ENCODE data around the gene PAK1.
A peak's percentile ranks its signal among the peaks of the same experiment; 100 is the strongest.
"Not testable (repeated sequence)": the region's sequence is repeated elsewhere in the genome, so short reads cannot be mapped to it uniquely, and the experiment has no call there.

PAK1 gene

DNA sequence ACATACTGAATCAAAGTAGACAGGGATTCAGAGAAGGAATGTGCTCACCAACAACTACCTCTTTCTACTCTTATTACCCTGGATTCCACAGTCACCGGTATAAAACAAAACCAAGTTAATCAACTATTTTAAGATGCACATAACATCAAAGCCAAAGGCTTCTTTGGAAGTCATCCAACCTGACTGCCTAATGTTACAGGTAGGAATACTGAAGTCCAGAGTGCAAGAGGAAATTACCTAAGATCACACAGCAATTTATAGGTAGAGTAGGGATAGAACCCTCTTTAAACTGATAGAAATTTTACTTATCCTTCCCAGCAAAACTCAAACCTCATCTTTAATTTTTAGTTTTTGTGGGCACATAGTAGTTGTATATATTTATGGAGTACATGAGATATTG, 76.3 kb downstream of the PAK1 start:
- H3K27ac Mint-ChIP-seq, result no peak overlapping the region
- no peak for DNase-seq
- CTCF ChIA-PET, result no interaction called here
- H3K9me3 Mint-ChIP-seq, result peaks cover 2% of the 10 kb centered on the region
- peaks cover 21% of the 10 kb centered on the region for H3K36me3 Mint-ChIP-seq
- no peaks in the 10 kb centered on the region for H3K27me3 Mint-ChIP-seq
- no peak overlapping the region for H3K4me3 Mint-ChIP-seq
- H3K4me1 Mint-ChIP-seq, result peaks cover 17% of the 10 kb centered on the region

DNA sequence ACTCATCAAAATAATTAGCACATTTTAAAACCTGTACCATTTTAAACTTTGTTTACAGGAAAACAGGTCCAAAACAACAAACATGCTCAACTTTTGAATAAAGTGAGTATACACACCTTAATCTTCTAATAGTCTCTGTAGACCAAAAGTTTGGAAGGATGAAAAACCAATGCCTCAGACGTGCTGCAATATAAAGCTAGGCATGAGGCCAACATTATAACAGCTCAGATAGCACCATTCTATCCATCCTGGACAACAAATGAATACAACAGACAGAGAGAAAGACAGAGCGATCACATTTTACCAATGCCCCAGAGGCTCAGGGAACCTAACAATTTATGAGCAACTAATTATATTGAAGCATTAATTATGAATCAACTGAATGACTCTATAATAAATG, 77.0 kb downstream of the PAK1 start:
- Mint-ChIP-seq H3K36me3 (peaks cover 23% of the 10 kb centered on the region), H3K27ac (no peak overlapping the region), H3K4me3 (no peak overlapping the region), H3K9me3 (peaks cover 2% of the 10 kb centered on the region), H3K27me3 (no peaks in the 10 kb centered on the region), H3K4me1 (peaks cover 10% of the 10 kb centered on the region)
- DNase-seq, result no peak
- CTCF ChIA-PET, result no interaction called here

DNA sequence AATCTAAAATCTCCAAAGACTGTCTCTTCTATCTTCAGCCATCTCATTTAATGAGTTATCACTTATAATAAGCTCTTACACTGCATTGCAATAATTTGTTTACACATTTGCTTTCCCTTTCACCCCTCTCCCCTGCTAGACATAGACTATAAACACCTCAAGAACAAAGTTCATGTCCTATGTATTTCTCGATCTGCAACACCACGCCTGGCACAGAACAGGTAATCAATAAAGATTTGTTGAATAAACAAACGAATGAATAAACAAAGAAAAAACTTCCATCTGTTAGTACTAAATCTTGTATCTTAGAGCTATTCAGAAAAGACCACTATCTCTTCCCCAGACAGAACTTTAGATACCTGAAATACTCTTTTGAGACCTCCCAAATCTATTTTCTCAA, 77.6 kb downstream of the PAK1 start:
- Mint-ChIP-seq H3K36me3 (peaks cover 24% of the 10 kb centered on the region), H3K27me3 (no peaks in the 10 kb centered on the region), H3K27ac (no peak overlapping the region), H3K4me1 (peaks cover 5% of the 10 kb centered on the region), H3K4me3 (no peak overlapping the region), H3K9me3 (peaks cover 2% of the 10 kb centered on the region)
- DNase-seq, result no peak
- CTCF ChIA-PET, result no interaction called here

DNA sequence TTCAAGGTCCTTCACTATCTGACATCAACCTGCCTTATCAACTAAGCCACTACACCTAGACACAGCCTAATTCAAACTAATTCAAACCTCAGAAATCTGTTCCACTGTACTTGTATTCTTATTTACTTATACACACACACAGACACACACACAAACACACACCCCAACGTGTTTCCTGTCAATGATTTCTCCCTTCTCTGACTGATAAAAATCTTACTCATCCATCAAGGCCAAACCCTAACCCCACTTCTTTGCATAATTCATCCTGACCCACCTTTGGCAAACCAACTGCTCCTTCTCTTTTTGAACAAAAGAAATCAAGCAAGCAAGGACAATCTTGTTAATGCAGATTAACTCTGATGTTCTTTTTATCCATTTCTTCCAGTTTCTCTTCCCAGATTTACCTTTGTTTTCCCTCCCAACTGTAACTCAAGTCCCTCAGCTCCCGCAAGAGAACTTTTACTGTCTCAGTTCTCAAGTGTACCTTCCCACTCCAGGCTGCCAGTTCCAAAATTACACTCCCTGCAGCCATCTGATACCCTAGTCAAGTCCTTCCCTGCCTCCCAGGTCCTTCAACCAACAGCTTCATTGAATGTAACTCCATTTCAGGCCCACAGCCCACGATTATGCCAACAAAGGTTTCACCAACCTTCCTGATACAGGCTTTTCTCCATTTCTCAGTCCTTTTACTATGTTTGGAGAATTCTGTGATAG, 78.3 kb downstream of the PAK1 start:
- no peak for DNase-seq
- H3K4me1 Mint-ChIP-seq, result peaks cover 4% of the 10 kb centered on the region
- no peak overlapping the region for H3K4me3 Mint-ChIP-seq
- H3K27ac Mint-ChIP-seq, result no peak overlapping the region
- H3K27me3 Mint-ChIP-seq, result no peaks in the 10 kb centered on the region
- H3K36me3 Mint-ChIP-seq, result peaks cover 29% of the 10 kb centered on the region
- H3K9me3 Mint-ChIP-seq, result peaks cover 2% of the 10 kb centered on the region
- CTCF ChIA-PET, result no interaction called here

DNA sequence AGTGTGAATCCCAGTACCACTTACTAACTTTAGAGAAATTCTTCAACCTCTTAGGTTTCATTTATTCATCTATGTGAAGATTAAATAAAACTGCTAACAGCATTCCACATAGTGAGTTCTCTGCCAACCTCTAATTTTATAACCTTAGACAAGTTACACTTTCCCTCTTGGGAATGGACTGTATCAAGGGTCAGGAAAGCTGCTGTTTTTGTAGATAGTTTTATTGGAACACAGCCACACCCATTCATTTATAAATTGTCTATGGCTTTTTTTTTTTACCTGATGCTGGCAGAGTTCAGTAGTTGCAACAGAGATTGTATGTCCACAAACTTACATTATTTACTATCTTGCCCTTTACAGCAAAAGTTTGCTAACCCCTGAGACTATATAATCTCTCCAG, 81.1 kb downstream of the PAK1 start:
- CTCF ChIA-PET, result no interaction called here
- Mint-ChIP-seq H3K4me3 (no peak overlapping the region), H3K27me3 (no peaks in the 10 kb centered on the region), H3K27ac (no peak overlapping the region), H3K36me3 (peaks cover 24% of the 10 kb centered on the region), H3K9me3 (no peaks in the 10 kb centered on the region), H3K4me1 (peaks cover 8% of the 10 kb centered on the region)
- no peak for DNase-seq

DNA sequence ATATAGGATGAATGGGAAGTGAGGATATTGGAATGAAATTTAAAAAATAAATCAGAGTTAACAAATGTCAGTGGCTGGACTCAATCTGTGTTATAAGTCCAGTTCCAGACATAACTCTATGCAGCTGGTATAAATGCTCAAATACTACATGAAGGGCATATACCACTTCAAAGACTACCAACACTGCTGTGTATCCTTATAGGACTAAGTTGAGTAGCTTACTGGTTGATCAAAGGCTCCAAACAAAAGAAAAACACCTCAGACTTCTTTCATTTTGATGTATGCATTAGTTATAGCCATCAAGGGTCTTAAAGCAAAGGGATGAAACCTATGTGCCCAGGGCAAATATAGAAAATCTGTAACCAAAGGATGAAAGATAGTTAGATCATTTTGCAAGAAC, 86.2 kb downstream of the PAK1 start:
- CTCF ChIA-PET, result no interaction called here
- no peaks in the 10 kb centered on the region for H3K9me3 Mint-ChIP-seq
- H3K27me3 Mint-ChIP-seq, result no peaks in the 10 kb centered on the region
- H3K36me3 Mint-ChIP-seq, result peaks cover 32% of the 10 kb centered on the region
- peak overlapping the region; percentile 12 for H3K27ac Mint-ChIP-seq
- H3K4me3 Mint-ChIP-seq, result no peak overlapping the region
- DNase-seq, result no peak
- peaks cover 18% of the 10 kb centered on the region for H3K4me1 Mint-ChIP-seq

DNA sequence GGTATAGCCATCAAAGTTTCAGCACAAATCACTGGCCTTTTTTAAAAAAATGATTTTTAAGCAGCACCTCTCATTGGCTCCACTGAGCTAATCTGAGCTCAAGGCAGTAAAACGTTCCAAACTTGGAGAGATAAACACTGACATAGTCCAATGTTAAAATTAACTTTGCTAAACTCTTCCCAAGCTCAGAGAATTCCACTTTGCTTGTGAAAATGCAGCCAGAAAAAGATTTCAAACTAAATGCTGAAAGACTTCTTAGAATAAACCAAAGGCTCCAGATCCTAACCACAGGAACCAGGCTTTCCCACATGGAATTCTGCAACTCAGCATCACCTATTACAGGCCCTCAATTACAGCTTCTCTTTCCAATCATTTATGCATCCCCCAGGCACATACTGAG, 87.7 kb downstream of the PAK1 start:
- CTCF ChIA-PET, result no interaction called here
- DNase-seq, result no peak
- Mint-ChIP-seq H3K9me3 (no peaks in the 10 kb centered on the region), H3K27ac (no peak overlapping the region), H3K4me3 (no peak overlapping the region), H3K4me1 (peaks cover 25% of the 10 kb centered on the region), H3K36me3 (peaks cover 22% of the 10 kb centered on the region), H3K27me3 (no peaks in the 10 kb centered on the region)

DNA sequence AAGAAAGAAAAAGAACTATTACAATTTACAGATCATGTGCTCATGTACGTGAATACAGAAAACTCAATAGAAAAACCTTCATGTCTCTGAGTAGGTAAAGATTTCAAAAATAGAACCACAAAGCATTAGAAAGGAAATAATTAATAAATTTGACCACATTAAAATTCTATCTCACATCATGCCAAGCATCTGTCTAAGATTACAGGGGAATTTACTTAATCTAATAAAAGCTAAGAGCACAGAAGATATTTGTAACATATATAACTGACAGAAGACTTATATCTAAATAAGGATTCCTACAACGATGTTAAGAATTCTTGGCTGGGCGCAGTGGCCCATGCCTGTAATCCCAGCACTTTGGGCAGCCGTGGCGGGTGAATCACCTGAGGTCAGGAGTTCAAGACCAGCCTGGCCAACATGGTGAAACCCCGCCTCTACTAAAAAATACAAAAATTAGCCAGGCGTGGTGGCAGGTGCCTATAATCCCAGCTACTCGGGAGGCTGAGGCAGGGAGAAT, 88.6 kb downstream of the PAK1 start:
- H3K27me3 Mint-ChIP-seq, H3K27ac Mint-ChIP-seq, CTCF ChIA-PET, H3K4me3 Mint-ChIP-seq, DNase-seq, H3K9me3 Mint-ChIP-seq: not testable (repeated sequence)
- peaks cover 18% of the 10 kb centered on the region for H3K36me3 Mint-ChIP-seq
- H3K4me1 Mint-ChIP-seq, result peaks cover 34% of the 10 kb centered on the region

DNA sequence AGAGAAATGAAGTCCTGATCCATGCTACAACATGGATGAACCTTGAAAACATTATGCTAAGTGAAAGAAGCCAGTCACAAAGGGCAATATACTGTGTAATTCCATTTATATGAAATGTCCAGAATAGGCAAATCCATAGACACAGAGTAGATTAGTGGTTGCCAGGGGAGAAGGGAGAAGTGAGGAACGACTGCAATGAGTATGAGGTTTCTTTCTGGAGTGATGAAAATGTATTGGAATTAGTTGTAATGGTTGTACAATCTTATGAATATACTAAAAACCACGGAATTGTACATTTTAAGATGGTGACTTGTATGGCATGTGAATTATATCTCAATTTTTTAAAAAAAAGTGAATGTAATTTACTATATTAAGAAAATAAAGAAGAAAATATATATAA, 89.3 kb downstream of the PAK1 start:
- H3K27me3 Mint-ChIP-seq, result no peaks in the 10 kb centered on the region
- H3K4me3 Mint-ChIP-seq, result no peak overlapping the region
- CTCF ChIA-PET, result no interaction called here
- H3K36me3 Mint-ChIP-seq, result peaks cover 21% of the 10 kb centered on the region
- no peaks in the 10 kb centered on the region for H3K9me3 Mint-ChIP-seq
- no peak for DNase-seq
- H3K4me1 Mint-ChIP-seq, result peaks cover 35% of the 10 kb centered on the region
- no peak overlapping the region for H3K27ac Mint-ChIP-seq

DNA sequence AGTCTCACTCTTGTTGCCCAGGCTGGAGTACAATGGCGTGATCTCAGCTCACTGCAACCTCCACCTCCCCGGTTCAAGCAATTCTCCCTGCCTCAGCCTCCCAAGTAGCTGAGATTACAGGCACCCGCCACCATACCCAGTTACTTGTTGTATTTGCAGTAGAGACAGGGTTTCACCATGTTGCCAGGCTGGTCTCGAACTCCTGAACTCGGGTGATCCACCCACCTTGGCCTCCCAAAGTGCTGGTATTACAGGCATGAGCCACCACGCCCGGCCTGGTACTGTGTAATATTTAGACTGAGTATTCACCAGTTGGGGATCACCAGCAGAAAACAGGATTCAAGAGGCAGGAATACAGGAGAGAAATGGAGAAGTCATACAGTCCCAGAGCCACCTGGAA, 90.5 kb downstream of the PAK1 start:
- not testable (repeated sequence) for H3K4me3 Mint-ChIP-seq, H3K27ac Mint-ChIP-seq, DNase-seq, H3K9me3 Mint-ChIP-seq, H3K27me3 Mint-ChIP-seq
- Mint-ChIP-seq H3K36me3 (peaks cover 23% of the 10 kb centered on the region), H3K4me1 (peaks cover 30% of the 10 kb centered on the region)
- CTCF ChIA-PET, result interaction anchor here (1.2 kb wide), 1 partner anchor 165 kb away, joined by 3 read pairs; no protein-coding TSS in a partner anchor

DNA sequence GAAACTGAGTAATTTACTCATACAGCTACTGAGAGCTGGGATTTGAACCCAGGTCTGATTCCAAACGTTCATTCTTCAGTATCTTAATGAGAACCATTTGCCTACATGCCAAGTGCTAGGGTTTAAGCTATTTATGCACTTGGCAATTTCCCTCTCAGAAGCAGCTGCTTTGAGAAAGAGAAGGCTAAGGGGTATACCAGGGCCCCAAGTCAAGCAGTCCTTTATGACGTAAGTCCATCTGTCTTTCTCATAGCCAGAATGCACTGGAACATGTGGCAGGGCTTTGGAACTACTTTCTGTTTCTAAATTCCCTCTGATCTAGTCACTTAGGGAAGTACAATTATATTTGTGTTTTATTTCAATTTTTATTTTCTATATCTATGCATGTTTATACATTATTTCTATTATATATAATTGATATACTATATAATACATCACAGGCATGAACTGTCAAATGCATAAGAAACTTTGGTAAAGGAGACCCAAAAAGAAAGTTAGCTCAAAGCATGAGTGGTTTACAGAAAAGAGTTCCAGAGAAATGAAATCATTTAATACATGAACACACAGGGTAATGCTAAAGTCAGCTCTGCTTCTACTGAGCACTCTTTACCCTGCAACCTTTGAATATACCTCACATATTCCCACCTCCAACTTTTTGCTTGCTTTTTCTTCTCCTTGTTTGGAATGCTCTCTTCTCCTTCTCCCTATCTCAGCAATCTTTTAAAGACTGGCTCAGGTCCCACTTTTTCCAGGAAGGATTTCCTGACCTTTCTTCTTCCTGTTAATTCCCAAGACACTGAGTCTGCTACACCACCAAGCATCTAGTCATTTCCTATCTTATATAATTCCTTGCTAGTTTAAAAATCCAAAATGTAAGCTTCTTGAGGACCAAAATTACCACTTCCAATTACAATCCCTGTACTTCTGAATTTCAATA, 91.9 kb downstream of the PAK1 start:
- Mint-ChIP-seq H3K4me1 (peaks cover 19% of the 10 kb centered on the region), H3K27me3 (no peaks in the 10 kb centered on the region), H3K4me3 (no peak overlapping the region), H3K9me3 (no peaks in the 10 kb centered on the region), H3K27ac (no peak overlapping the region), H3K36me3 (peaks cover 25% of the 10 kb centered on the region)
- CTCF ChIA-PET, result interaction anchor here (1.2 kb wide), 1 partner anchor 166 kb away, joined by 3 read pairs; no protein-coding TSS in a partner anchor
- DNase-seq, result no peak

DNA sequence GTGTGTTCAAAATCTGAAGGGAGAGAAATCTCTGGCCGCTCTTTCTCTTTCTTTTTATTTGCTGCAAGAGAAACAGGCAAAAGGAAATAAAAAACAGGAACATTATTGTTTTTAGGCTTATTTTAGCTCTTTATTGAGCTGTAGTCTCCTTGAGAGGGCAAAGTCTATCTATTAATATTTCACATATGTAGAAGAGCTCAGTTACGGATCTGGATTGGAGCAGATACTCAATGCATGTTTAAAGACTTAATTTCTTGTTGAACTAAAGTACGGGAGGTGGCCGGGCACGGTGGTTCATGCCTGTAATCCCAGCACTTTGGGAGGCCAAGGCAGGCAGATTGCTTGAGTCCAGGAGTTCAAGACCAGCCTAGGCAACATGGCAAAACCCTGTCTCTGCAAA, 94.0 kb downstream of the PAK1 start:
- no peaks in the 10 kb centered on the region for H3K9me3 Mint-ChIP-seq
- CTCF ChIA-PET, result interaction anchor here (0.7 kb wide), 1 partner anchor 39 kb away, joined by 3 read pairs; no protein-coding TSS in a partner anchor

DNA sequence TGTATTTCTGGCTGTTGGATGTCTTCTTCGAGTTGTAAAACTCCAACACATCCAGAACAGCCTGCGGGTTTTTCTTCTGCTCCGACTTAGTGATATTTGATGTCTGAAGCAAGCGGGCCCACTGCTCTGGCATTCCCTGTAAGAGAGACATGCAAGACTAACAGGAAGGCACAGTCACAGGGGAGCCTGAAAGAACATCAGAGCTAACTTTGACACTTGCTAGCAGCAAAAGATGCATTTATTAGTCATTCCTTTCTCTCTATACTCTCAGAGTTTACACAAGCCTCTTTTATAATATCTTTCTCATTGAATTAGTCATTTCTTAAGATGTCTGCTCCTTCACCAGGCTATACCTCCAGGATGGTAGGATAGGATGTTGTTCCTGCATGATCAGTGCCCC, 94.6 kb downstream of the PAK1 start:
- no peak overlapping the region for H3K27ac Mint-ChIP-seq
- no peaks in the 10 kb centered on the region for H3K27me3 Mint-ChIP-seq
- peaks cover 17% of the 10 kb centered on the region for H3K4me1 Mint-ChIP-seq
- no peak overlapping the region for H3K4me3 Mint-ChIP-seq
- no peak for DNase-seq
- H3K36me3 Mint-ChIP-seq, result peaks cover 32% of the 10 kb centered on the region
- no peaks in the 10 kb centered on the region for H3K9me3 Mint-ChIP-seq
- CTCF ChIA-PET, result no interaction called here

More for the DNA sequence above, 94.0 kb downstream of the PAK1 start:
- Mint-ChIP-seq H3K27me3 (no peaks in the 10 kb centered on the region), H3K4me3 (no peak overlapping the region), H3K4me1 (peaks cover 17% of the 10 kb centered on the region), H3K36me3 (peaks cover 33% of the 10 kb centered on the region), H3K27ac (no peak overlapping the region)
- DNase-seq, result no peak

DNA sequence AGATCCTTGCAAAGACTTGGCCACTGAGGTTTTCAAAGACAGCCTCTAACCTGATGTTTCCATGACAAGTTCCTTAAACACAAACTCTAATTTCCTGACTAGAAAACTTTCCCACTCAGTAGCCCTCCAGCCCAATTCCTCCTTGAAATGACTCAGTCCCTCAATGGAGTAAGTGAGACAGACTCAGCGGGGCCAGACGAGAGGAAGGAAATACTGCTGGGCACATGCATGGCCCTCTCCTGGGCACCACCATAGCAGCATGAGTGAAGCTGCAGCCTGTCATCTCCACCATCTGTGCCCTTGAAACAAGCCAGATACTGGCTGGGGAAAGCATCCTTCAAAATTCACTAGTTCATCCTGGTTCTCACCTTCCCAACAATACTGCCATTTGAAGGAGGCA, 96.2 kb downstream of the PAK1 start:
- DNase-seq, result no peak
- Mint-ChIP-seq H3K27me3 (no peaks in the 10 kb centered on the region), H3K27ac (no peak overlapping the region), H3K9me3 (no peaks in the 10 kb centered on the region), H3K4me3 (no peak overlapping the region), H3K4me1 (peaks cover 17% of the 10 kb centered on the region), H3K36me3 (peaks cover 36% of the 10 kb centered on the region)
- CTCF ChIA-PET, result no interaction called here

DNA sequence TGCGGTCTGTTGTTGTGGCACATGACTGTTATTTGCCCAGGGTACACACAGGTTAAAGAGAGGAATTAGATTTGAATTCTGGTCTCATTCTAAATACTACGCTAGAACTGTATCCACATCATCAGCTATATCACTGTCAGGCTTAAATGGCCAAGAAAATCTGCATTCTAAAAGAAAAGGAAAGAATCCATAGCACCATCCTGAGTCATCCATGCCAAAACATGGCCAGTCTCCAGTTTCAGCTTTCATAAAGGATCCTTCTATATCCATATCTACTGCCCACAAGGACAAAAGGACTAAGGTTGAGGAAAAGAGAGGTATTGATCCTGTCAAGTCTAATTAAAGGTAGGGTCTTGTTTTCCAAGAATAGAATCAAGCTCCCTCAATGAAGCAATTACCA, 98.8 kb downstream of the PAK1 start:
- no peak overlapping the region for H3K27ac Mint-ChIP-seq
- peaks cover 45% of the 10 kb centered on the region for H3K36me3 Mint-ChIP-seq

More for the DNA sequence above, 98.8 kb downstream of the PAK1 start:
- DNase-seq, result no peak
- Mint-ChIP-seq H3K9me3 (no peaks in the 10 kb centered on the region), H3K27me3 (no peaks in the 10 kb centered on the region), H3K4me3 (no peak overlapping the region), H3K4me1 (no peaks in the 10 kb centered on the region)
- CTCF ChIA-PET, result no interaction called here
